Keratinocyte (primary cell): ENCODE results near the gene NDUFS6.

Experiments
- CTCF ChIP-seq, 3 experiments: IDR thresholded peaks in 1 of 3; conservative IDR thresholded peaks in 1 of 3; optimal IDR thresholded peaks in 1 of 3; 2 replicates in 2 of 3; 3 replicates in 1 of 3; pipeline versions ENCODE3 to v1.5.1; 2011; ENCODE audit warnings: low read length in 3 of 3, mild to moderate bottlenecking in 3 of 3, moderate library complexity in 2 of 3, control low read depth in 1 of 3, inconsistent platforms in 1 of 3; ENCODE audit not compliant: insufficient read depth in 2 of 3; ENCODE audit errors: extremely low read depth in 1 of 3
- EZH2 ChIP-seq: IDR thresholded peaks from one replicate; pipeline ENCODE4 v1.6.1; 2012; ENCODE audit warnings: inconsistent platforms, mild to moderate bottlenecking, low read length, moderate library complexity

GRCh38 chr5:1781726-1782384, 19.4 kb upstream of the NDUFS6 start:
- TF ChIP-seq CTCF (optimal IDR thresholded peaks at IDR 0.05 in 1 of 3, IDR thresholded peaks at IDR 0.05 in 1 of 3, conservative IDR thresholded peaks at IDR 0.05 in 1 of 3; ENCODE audit: extremely low read depth in 1 of 3, insufficient read depth in 2 of 3, low read length in 3 of 3), result no peak
- TF ChIP-seq EZH2, result no peak
